Neural cell (in vitro differentiated cells): ENCODE data around the gene ST3GAL5. TPM values are rescaled to one million over a fixed set of nuclear protein-coding genes. Genes with fewer than 3 reads are reported as not detected.

Experiments
- H2AFZ ChIP-seq: fragments of 200-600, 300-800 bp; sonication (generic), shearing (Covaris generic); 2 replicates; pipeline ENCODE4 v1.6.0; 2014; ENCODE audit warnings: low read depth, mild to moderate bottlenecking, antibody characterized with exemption, low read length, moderate library complexity
- H3F3A ChIP-seq: fragments of 200-600 bp; shearing (Covaris generic); 2 replicates; pipeline ENCODE4 v1.6.1; 2016; ENCODE audit warnings: mild to moderate bottlenecking, moderate library complexity, mixed read lengths, antibody characterized with exemption, low read length; ENCODE audit not compliant: insufficient read depth, poor library complexity, severe bottlenecking
- H3K27ac ChIP-seq: fragments of 200-600, 300-800 bp; sonication (generic), shearing (Covaris generic); 2 replicates; pipeline ENCODE4 v1.5.1; 2014; ENCODE audit warnings: mild to moderate bottlenecking, low read length, moderate library complexity
- H3K27me3 ChIP-seq: fragments of 300-800, 200-600 bp; sonication (generic), shearing (Covaris generic); 2 replicates; pipeline ENCODE4 v1.6.0; 2014; ENCODE audit warnings: mild to moderate bottlenecking, low read depth, low read length, moderate library complexity; ENCODE audit not compliant: insufficient read depth
- H3K36me3 ChIP-seq: fragments of 300-800, 200-600 bp; sonication (generic), shearing (Covaris generic); 2 replicates; pipeline ENCODE4 v1.5.1; 2014; ENCODE audit warnings: mild to moderate bottlenecking, antibody characterized with exemption, low read length, moderate library complexity; ENCODE audit not compliant: insufficient read depth
- H3K4me2 ChIP-seq: fragments of 300-800, 200-600 bp; sonication (generic), shearing (Covaris generic); 2 replicates; pipeline ENCODE4 v1.6.0; 2014; ENCODE audit warnings: mild to moderate bottlenecking, low read length
- H3K4me3 ChIP-seq: fragments of 300-800, 200-600 bp; sonication (generic), shearing (Covaris generic); 2 replicates; pipeline ENCODE4 v1.5.1; 2014; ENCODE audit warnings: mild to moderate bottlenecking, low read length, moderate library complexity
- H3K79me2 ChIP-seq: fragments of 200-600 bp; shearing (Covaris generic); replicated peaks from 2 replicates; pipeline ENCODE4 v1.6.0; 2014; ENCODE audit warnings: mild to moderate bottlenecking, low read length, moderate library complexity; ENCODE audit not compliant: insufficient read depth
- H3K9ac ChIP-seq: fragments of 300-800, 200-600 bp; sonication (generic), shearing (Covaris generic); 2 replicates; pipeline ENCODE4 v1.6.1; 2016; ENCODE audit warnings: mild to moderate bottlenecking, low read length, mixed read lengths
- H3K9me2 ChIP-seq: fragments of 200-600 bp; shearing (Covaris generic); 2 replicates; pipeline ENCODE4 v1.6.1; 2016; ENCODE audit warnings: mild to moderate bottlenecking, low read length, mixed read lengths; ENCODE audit not compliant: insufficient read depth
- H3K9me3 ChIP-seq: fragments of 200-600, 300-800 bp; sonication (generic), shearing (Covaris generic); 2 replicates; pipeline ENCODE4 v1.6.1; 2016; ENCODE audit warnings: mild to moderate bottlenecking, mixed run types, low read length, moderate library complexity, mixed read lengths
- H4K20me1 ChIP-seq: fragments of 200-600 bp; shearing (Covaris generic); 2 replicates; pipeline ENCODE4 v1.6.1; 2016; ENCODE audit warnings: mild to moderate bottlenecking, mixed run types; ENCODE audit not compliant: insufficient read depth
- CTCF ChIP-seq: fragments of 450-650 bp; IDR thresholded peaks from 2 replicates; pipeline ENCODE4 v1.5.1; 2014; ENCODE audit warnings: antibody characterized with exemption, mild to moderate bottlenecking, moderate library complexity; ENCODE audit not compliant: poor library complexity, severe bottlenecking
- EP300 ChIP-seq: fragments of 450-650 bp; conservative IDR thresholded peaks from 2 replicates; pipeline ENCODE4 v1.6.1; 2014; ENCODE audit warnings: antibody characterized with exemption, mild to moderate bottlenecking, moderate library complexity; ENCODE audit not compliant: poor library complexity, severe bottlenecking
- EZH2 ChIP-seq: fragments of 200-600, 300-800 bp; shearing (Covaris generic), sonication (generic); IDR thresholded peaks from 2 replicates; pipeline ENCODE4 v1.6.1; 2014; ENCODE audit warnings: antibody characterized with exemption, low read length, borderline replicate concordance, mild to moderate bottlenecking; ENCODE audit not compliant: insufficient read depth, poor library complexity, severe bottlenecking
- MXI1 ChIP-seq: fragments of 450-650 bp; conservative IDR thresholded peaks from 2 replicates; pipeline ENCODE4 v1.6.1; 2014; ENCODE audit warnings: antibody characterized with exemption, mild to moderate bottlenecking; ENCODE audit not compliant: poor library complexity, severe bottlenecking
- POLR2AphosphoS5 ChIP-seq: IDR thresholded peaks from 2 replicates; pipeline ENCODE4 v1.6.1; 2012
- RAD21 ChIP-seq: fragments of 450-650 bp; conservative IDR thresholded peaks from 2 replicates; pipeline ENCODE4 v1.6.1; 2014; ENCODE audit warnings: antibody characterized with exemption, mild to moderate bottlenecking, moderate library complexity
- REST ChIP-seq: IDR thresholded peaks from 2 replicates; pipeline ENCODE4 v1.6.1; 2012; ENCODE audit warnings: borderline replicate concordance
- SMC3 ChIP-seq: fragments of 450-650 bp; conservative IDR thresholded peaks from 2 replicates; pipeline ENCODE4 v1.6.1; 2014; ENCODE audit warnings: antibody characterized with exemption, mild to moderate bottlenecking, moderate library complexity; ENCODE audit not compliant: poor library complexity
- TAF1 ChIP-seq: IDR thresholded peaks from 2 replicates; pipeline ENCODE4 v1.6.1; 2012; ENCODE audit warnings: low read depth
- polyA plus RNA-seq: library from polyadenylated mRNA; depleted of rRNA; stranded (reverse); fragments of >200 nt; gene quantifications from 2 replicates; pipeline ENCODE4 v1.2.3, GENCODE V29; 2014

Gene ST3GAL5
- polyA plus RNA-seq, 1 donor from 2014 or later = 55.6 TPM

- no peak for TF ChIP-seq MXI1
- no peak for TF ChIP-seq EZH2
- TF ChIP-seq REST = no peak
- no peak for TF ChIP-seq SMC3
- no peak for TF ChIP-seq EP300
- no peak for TF ChIP-seq CTCF
- no peak for TF ChIP-seq RAD21
- TF ChIP-seq TAF1 = no peak
- TF ChIP-seq POLR2AphosphoS5 = no peak
- no peaks in the 10 kb centered on the region for H3K9me2 ChIP-seq
- H3K27ac ChIP-seq = no peak overlapping the region
- no peaks in the 10 kb centered on the region for H3K36me3 ChIP-seq
- H3K9me3 ChIP-seq = no peaks in the 10 kb centered on the region
- no peak overlapping the region for H3K9ac ChIP-seq
- H3F3A ChIP-seq = no peaks in the 10 kb centered on the region
- no peaks in the 10 kb centered on the region for H3K79me2 ChIP-seq
- H4K20me1 ChIP-seq = no peaks in the 10 kb centered on the region
- H3K4me3 ChIP-seq = no peak overlapping the region
- H3K27me3 ChIP-seq = no peaks in the 10 kb centered on the region
- no peak overlapping the region for H3K4me2 ChIP-seq
- H2AFZ ChIP-seq = no peak overlapping the region
Observed at GRCh38 chr2:85907671-85908157, 18.9 kb upstream of the ST3GAL5 start.

GRCh38 chr2:85906748-85907147 is 18.0 kb upstream of the ST3GAL5 start:
- Histone ChIP-seq H3K9ac (no peak overlapping the region), H2AFZ (no peak overlapping the region), H3K9me2 (no peaks in the 10 kb centered on the region), H3K27me3 (no peaks in the 10 kb centered on the region), H3K27ac (no peak overlapping the region), H3K36me3 (no peaks in the 10 kb centered on the region), H3K79me2 (no peaks in the 10 kb centered on the region), H4K20me1 (no peaks in the 10 kb centered on the region), H3F3A (no peaks in the 10 kb centered on the region), H3K4me2 (no peak overlapping the region), H3K4me3 (no peak overlapping the region), H3K9me3 (no peaks in the 10 kb centered on the region)
- TF ChIP-seq MXI1 (no peak), EP300 (no peak), POLR2AphosphoS5 (no peak), CTCF (no peak), RAD21 (no peak), REST (no peak), EZH2 (no peak)
